Measurements from ENCODE around the gene ABCA7.
A peak's percentile ranks its signal among the peaks of the same experiment; 100 is the strongest.

The ABCA7 gene

DNA sequence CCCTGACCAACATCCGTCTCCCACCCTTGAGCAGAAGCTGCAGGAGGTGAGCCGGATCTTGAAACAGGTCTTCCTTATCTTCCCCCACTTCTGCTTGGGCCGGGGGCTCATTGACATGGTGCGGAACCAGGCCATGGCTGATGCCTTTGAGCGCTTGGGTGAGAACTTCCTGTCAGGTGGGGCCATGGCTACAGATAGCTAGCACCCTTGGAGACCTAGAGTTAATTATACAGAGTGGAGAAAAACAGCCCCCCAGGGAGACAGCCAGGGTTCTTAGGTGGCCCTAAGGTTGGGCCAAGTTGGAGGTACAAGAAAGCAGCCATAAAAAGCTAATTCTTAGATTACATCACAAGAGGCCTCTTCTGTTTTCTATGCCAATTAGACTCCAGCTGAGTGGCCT lies 18.2 kb downstream of the ABCA7 start:
- DNase-seq: no peak

DNA sequence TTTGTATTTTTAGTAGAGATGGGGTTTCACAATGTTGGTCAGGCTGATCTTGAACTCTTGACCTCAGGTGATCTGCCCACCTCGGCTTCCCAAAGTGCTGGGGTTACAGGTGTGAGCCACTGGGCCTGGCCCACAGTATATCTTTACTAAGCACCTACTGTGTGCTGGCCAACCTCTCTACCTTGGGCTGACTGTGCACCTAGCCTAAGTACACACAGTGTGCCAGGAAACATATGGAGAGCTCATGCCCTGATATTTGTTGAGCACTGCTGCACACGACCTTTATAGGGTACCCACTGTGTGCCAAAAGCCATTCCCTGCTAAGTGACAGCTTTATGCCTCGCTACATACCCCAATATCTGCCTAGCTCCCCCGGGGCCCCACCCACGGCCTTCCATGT lies 20.8 kb downstream of the ABCA7 start:
- no peak for DNase-seq

DNA sequence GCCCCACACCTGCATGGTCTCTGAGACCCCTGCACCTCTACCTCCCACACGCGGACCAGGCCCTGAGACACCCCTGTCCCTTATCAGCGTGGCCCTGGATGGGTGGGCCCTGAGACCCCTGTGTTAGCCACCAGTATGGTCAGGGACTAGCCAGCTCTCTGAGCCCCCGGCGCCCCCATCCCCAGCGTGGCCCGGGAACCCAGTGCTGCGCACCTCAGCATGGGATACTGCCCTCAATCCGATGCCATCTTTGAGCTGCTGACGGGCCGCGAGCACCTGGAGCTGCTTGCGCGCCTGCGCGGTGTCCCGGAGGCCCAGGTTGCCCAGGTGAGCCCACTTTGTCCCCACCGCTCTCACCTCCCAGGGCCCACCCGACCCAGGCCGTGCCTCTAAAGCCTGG lies 22.1 kb downstream of the ABCA7 start:
- no peak for DNase-seq

DNA sequence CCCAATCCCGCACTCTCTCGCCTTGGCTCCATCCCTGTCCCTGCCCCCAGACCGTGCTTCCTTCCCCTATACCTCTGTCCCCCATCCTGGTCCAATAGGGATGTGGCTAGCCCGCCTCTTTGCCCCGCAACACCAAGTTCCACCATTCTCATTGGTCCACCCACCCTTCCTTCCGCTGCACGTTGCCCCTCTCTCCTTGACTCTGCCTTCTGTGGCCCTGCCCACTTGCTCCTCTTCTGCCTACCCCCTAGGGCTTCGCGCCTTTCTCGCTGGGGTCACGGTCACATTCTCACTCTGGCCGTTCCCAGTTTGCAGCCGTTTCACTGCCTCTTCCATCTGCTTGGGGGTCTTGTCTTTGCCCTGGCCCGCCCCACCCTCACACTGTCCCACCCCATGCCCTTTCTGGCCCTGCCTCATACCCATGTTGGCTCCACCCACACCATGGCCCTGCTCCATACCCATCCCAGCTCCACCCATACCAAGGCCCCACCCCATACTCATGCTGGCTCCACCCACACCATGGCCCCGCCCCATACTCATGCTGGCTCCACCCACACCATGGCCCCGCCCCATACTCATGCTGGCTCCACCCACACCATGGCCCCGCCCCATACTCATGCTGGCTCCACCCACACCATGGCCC lies 22.6 kb downstream of the ABCA7 start:
- no peak for DNase-seq

DNA sequence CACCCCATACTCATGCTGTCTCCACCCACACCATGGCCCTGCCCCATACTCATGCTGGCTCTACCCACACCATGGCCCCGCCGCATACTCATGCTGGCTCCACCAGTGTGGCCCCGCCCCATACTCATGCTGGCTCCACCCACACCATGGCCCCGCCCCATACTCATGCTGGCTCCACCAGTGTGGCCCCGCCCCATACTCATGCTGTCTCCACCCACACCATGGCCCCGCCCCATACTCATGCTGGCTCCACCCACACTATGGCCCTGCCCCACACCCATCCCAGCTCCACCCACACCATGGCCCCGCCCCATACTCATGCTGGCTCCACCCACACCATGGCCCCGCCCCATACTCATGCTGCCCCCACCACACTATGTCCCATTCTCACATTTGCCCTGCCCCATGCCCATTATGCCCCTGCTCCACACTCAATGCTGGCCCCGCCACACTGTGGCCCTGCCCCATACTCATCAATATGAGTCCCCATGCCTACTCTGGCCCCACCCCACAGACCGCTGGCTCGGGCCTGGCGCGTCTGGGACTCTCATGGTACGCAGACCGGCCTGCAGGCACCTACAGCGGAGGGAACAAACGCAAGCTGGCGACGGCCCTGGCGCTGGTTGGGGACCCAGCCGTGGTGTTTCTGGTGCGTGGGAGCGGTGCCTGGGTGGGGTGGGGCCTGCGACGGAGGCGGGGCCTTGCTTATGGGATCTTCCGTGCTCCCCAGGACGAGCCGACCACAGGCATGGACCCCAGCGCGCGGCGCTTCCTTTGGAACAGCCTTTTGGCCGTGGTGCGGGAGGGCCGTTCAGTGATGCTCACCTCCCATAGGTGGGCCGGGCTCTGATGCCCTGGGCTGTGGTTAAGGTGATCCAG lies 23.4 kb downstream of the ABCA7 start:
- DNase-seq: no peak

DNA sequence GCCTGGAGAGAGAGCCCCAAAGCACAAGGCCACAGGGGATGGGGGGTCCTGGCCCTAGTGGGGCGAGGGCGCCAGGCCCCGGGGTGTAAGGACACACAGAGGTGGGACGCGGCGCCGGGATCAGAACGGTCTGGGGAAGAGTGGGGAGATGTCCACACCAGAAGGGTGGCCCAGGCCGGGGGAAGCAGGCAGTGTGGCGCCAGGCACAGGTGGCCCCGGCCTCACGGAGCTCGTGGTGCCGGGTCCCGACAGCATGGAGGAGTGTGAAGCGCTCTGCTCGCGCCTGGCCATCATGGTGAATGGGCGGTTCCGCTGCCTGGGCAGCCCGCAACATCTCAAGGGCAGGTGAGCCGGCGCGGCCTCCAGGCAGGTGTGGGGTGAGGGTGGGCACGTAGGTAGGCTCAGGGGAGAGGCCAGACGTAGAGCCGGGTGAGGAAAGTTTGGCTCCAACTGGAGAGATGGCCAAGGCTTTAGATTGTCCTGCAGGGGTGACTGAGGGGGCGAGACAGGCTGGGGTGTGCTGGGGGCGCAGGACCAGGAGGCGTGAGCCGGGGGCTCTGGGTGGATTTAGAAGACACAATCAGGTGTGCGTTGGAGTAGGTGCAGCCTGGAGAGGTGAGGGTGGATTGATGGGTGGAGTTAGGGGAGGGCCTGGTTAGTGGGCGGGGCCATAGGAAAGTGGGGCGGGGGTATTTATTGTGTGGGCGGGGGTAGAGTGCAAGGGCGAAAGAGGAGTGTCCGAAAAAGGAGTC lies 24.2 kb downstream of the ABCA7 start:
- no peak for DNase-seq

DNA sequence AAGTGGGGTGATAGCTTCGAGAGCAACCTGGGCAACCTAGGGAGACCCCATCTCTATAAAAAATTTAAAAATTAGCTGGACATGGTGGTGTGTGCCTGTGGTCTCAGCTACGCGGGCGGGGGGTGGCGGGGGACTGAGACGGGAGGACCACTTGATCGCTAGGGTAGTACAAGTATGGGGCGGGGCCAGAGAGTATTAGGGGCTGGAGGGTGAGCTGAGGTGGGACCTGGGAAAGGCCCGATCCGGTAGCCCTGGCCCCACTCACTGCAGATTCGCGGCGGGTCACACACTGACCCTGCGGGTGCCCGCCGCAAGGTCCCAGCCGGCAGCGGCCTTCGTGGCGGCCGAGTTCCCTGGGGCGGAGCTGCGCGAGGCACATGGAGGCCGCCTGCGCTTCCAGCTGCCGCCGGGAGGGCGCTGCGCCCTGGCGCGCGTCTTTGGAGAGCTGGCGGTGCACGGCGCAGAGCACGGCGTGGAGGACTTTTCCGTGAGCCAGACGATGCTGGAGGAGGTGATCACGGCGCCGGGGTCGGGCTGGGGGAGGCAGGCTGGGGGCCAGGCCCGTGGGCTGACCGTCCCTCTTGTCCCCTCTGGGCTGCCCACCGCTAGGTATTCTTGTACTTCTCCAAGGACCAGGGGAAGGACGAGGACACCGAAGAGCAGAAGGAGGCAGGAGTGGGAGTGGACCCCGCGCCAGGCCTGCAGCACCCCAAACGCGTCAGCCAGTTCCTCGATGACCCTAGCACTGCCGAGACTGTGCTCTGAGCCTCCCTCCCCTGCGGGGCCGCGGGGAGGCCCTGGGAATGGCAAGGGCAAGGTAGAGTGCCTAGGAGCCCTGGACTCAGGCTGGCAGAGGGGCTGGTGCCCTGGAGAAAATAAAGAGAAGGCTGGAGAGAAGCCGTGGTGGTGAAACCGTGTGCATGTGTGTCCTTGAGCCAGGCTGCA lies 25.0 kb downstream of the ABCA7 start:
- peak; percentile 16 for DNase-seq

DNA sequence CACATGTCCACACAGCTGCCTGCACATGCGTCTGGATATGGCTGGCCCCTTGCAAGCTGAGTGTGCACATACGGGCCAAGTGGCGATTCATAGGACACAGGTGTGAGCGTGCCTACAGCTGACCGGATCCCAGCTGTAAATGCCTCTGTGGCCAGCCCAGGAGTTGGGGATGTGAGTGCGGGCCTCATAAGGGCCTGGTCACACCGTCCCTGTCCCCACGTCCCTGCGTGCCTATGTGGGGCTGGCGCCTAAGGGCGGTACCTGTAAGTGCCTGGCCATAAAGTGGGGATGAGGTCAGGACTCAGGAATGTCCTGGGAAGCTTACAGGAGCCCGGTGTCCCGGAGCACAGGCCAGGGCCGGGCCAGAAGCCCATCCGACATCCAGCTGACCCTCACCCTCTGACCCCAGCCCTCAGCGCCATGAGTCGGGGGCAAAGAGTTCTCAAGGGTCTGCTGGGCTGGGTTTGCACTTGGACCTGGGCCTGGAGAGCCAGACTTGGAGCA lies 25.8 kb downstream of the ABCA7 start:
- no peak for DNase-seq

DNA sequence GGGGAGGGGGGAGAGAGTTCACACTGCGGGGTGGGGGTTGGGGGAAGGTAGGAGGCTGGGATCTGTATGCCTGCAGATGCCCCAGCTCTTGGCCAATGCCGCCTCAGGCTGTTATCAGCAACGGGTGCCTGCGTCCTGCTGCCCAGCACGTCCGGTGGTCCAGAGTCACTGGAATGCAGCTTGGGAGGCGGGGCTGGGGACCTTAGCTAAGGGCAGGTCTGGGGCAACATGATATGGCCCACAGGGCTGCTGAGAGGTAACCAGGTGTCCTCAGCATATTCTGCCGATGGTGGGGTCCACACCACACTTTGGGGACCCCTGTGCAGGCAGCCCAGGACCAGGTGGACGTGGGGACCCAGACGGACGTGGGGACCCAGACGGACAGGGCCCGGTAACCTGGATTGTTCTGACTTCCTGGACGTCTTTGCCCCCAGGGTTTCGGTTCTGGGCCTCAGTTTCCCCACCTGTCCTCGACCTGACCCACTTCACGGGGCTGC lies 26.4 kb downstream of the ABCA7 start:
- DNase-seq: no peak

DNA sequence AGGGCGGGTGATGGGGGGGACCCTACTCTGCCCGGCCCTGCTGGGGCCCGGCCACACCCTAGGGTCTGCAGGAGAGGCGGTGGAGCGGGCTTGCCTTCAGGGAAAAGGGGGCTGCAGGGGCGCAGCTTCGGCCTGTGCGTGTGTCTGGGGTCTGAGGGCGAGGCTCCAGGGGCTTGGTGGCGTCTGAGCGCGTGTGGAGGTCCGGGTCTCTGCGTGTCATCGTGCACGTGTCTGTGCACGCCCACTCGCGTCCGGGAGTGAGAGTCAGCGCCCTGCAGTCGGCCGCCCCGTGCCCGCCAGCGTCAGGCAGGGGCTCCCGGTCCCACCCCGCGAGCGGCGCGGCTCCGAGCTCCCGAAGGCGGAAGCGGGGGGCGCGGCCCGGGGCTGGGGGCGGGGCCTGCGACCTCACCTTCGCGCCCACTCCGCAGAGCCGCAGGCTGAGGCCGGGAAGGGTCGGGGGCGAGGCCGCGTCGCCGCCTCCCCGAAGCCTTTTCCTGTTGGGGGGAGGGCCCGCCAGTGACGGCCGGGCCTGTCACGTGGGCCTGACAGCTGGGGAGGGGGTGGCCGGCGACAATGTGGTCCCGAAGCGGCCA lies 26.9 kb downstream of the ABCA7 start, which contains the start of gene ARHGAP45:
Gene ARHGAP45 (plus strand): TSS at position 420 of the 593 bp plus-strand sequence. CDS start 239 bp downstream, outside the sequence.
- DNase-seq: no peak

DNA sequence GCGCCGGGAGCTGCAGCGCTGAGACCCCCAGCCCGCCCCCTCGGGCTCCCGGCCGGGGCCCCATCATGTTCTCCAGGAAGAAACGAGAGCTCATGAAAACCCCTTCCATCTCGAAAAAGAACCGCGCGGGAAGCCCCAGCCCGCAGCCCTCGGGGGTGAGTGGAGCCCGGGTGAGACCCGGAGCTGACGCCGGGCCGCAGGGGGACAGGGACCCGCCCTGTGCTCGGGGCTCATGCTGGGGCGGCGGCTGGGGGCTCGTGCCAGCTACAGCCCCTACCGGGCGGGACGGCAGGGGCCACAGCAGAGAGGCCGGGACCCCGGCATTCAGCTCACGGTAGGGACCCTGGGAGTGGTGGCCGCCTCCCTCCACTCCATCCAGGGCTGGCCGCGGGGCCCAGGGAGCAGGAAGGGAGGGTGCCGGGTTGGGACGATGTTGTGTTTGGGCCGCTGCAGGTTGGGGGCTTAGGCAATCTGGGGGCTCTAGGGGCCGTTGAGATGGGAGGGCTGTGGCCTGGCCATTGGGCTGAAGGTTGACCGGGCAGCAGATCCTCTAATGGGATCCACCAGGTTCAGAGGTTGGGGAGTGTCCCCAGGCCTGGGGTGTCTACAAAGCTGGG lies 27.5 kb downstream of the ABCA7 start:
- no peak for DNase-seq

DNA sequence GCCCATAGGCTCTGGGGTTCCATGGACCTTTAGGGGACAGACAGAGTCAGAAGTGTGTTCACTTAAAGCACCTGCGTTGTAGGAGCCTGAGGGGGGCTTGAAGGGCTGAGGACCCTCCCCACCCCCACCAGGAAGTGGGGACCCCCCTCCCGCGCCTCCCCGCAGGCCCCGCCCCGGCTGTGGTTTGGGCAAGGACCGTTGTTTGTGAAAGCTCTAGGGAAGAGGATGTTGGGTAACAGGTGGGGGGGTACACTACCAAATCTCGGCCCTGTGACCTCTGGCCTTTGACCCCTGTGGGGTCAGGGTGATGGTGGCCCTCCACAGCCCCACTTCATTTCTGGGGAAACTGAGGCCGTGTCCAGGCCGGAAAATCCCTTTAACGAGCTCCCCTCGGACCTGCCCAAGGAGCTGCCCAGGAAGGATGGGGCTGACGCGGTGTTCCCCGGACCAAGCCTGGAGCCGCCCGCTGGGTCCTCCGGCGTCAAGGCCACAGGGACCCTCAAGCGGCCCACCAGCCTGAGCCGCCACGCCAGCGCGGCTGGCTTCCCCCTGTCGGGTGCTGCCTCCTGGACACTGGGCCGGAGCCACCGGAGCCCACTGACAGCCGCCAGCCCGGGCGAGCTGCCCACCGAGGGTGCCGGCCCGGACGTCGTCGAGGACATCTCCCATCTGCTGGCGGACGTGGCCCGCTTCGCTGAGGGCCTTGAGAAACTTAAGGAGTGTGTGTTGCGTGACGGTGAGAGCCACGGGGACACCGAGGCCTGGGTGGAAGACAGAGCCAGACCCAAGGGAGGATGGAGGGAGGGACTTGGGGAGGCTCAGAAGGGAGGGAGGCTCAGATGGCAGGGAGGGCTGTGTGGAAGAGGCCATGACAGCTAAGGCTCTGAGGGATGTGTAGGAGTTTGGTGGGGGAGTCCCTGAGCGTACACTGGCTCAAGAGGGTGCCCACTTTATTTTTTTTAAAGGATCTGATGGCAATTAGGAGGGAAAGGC lies 28.4 kb downstream of the ABCA7 start:
- no peak for DNase-seq

DNA sequence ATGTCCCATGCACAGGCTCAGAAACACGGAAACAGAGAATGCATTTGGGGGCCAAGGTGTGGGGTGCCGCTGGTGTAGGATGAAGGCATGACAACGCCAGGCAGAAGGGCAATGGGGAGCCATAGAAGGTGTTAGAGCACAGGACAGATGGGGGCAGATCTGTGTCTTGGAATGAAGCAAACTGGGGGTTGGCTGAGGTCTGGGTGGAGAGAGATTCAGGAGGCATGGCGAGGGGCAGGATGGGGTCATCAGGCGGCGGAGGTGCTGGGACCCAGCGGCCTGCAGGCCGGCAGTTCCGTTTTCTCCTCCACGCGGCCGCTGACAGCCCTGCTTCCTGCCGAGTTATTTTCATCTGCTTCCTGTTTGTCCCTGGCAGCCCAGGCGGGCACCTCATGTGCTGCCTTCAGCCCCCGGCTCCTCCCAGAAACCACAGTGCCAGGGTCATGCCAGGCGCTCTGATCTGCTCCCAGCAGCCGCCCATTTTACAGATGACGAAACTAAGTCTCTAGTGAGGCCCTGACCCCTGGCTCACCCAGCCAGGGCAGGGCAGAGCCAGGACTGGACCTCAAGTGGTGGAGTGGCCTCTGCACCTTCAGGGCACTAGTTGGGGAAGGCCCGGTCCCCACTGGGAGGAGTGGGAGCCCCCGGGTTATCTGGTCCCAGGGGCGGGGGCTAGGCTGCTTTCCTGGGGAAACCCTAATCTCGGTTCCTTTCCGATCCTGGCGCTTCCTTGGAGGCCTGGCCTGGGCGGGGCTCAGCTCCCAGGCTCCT lies 29.3 kb downstream of the ABCA7 start:
- no peak for DNase-seq

DNA sequence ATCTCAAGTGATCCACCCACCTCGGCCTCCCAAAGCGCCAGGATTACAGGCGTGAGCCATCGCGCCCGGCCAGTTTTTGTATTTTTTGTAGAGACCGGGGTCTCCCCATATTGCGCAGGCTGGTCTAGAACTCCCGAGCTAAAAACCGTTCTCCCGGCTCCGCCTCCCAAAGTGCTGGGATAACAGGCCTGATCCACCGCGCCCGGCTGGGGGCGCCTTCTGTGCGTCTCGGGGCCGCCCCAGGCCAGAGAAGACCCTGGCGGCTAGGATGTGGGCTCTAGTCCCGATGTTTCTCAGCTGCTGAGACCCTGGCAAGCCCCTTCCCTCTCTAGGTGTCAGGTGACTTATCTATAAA lies 30.6 kb downstream of the ABCA7 start:
- no peak for DNase-seq

DNA sequence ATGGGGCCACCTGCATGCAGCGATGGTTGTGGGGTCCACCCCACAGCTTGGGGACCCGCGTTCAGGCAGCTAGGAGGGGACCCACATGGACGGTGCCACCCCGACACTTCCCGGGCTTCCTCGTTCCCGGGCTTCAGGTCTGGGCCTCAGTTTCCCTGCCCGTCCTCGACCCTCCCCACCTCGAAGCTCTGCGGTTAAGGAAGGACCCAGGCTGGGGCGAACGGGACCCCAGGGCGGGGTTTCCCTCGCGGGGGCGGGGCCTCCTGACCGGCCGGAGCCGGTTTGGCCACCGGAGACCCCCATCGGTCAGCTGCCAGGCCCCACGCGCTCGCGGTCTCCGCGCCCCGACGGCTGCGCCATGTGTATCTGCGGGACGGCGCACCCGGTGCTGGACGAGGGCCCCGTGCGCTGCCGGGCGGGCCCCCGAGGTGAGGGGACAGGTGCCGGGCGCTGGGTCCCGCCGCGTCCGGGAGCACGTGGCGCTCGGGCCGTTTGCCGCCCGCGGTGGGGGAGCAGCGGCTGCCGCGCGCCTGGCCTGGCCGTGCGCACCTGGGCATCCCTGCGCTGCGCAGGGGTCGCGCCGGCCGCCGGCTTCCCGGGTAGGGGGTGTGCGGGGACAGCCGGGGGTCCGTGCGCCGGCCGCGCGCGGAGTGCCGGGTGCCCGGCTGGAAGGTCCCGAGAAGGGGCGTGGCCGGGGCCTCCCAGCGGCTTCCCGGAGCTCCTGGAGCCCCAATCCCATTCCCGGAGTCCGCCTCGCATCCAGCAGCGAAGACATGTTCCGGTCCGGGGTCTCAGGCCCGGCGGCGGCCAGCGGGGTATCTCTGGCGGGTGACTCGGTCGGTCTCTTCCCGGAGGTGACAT lies 31.3 kb downstream of the ABCA7 start:
- DNase-seq: no peak

DNA sequence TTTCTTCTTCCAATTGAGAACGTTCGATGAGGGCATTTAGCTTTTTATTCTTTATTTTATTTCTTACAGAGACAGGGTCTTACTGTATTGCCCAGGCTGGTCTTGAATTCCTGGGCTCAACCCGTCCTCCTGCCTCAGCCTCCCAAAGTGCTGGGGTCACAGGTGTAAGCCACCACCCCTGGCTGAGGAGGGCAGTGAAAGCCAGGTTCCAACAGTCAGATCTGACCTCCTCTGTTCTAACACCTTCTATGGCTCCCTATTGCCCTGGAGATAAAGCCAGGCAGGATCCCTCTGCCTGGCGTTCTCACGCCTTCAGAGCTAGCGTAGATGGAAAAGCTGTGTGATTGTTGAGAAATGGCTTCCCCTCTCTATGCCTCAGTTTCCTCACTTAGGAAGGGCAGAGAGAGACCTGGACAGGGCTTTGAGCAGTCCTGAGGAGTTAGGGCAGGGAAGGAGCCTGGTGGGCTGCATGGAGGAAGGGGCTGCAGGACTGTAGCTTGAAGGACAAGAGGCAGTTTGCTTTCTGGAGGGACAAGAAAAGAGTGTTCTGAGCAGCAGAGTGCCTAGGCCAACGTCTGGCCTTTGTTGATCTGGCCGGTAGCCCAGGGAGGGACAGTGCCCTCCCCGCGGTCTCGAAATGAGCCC lies 32.6 kb downstream of the ABCA7 start:
- DNase-seq: no peak
